HG02763 (cell line): ENCODE measurements around the gene C17orf113.
"Not testable (repeated sequence)": the region's sequence is repeated elsewhere in the genome, so short reads cannot be mapped to it uniquely, and the experiment has no call there.

Experiments used
- ATAC-seq: cut with Tn5 transposase; IDR thresholded peaks from one replicate; pipeline ENCODE4 v1.9.1; 2021; ENCODE audit warnings: mild to moderate bottlenecking, moderate library complexity; ENCODE audit not compliant: unreplicated experiment

Gene C17orf113

DNA sequence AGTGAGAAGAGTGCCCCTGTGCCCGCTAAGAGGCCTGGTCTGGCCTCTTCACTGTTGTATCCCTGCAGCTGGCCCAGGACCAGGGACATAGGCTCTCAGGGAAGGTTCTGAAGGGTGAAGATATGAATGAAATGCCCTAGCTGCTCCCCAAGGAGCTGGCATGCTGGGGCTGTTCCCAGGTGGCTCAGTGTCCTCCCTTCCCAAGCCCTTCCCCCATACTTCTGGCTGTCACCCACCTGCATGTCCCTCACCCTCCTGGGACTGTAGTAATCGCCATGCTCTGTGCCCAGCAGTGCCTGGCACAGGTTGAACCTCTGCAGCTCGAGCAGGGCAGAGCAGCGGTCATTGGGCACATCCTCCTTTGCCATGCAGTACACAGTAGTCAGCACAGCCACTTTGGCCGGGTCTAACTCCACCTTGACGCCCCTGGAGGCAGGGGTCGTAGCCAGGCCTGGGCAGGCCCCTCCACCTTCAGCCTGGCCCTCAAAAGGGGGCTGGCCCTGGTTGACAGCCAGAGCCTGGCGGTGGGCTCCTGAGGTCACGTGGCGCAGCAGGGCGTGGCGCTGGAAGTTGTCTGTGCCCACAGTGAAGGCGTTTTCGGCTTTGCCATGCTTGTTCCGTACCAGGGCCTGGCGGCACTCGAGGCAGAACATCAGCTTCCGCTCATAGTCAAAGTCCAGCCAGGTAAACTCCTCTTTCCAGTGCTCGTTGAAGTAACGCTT is 7.6 kb downstream of the C17orf113 start:
- ATAC-seq: no peak

GRCh38 chr17:42041619-42042018 is 8.8 kb downstream of the C17orf113 start:
- ATAC-seq: no peak

GRCh38 chr17:42040818-42041217 is 9.6 kb downstream of the C17orf113 start:
- ATAC-seq: no peak

GRCh38 chr17:42039794-42040763 is 10.3 kb downstream of the C17orf113 start:
- ATAC-seq: no peak

GRCh38 chr17:42038221-42038973 is 12.0 kb downstream of the C17orf113 start:
- ATAC-seq: no peak

GRCh38 chr17:42034059-42034458 is 16.3 kb downstream of the C17orf113 start:
- no peak for ATAC-seq

DNA sequence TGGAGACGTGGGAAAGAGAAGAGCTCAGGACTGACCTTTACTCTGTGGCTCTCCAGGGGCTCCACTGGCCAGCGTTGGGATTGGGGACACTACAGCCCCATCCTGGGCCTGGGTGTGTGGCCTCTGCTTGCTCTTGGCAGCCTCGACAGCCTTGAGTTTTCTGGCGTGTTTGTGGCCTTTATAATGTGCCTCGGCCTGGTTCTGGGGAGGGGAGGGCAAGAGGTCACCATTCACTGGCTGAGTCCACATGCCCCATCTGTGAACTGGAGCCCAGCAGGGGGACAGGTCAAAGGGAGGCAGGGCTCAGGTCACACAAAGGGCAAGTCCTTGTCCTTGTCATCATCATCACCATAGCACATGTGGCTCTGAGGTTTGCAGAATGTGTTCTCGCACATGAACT is 18.8 kb downstream of the C17orf113 start:
- ATAC-seq: no peak

GRCh38 chr17:42028791-42029127 is 21.6 kb downstream of the C17orf113 start:
- no peak for ATAC-seq

DNA sequence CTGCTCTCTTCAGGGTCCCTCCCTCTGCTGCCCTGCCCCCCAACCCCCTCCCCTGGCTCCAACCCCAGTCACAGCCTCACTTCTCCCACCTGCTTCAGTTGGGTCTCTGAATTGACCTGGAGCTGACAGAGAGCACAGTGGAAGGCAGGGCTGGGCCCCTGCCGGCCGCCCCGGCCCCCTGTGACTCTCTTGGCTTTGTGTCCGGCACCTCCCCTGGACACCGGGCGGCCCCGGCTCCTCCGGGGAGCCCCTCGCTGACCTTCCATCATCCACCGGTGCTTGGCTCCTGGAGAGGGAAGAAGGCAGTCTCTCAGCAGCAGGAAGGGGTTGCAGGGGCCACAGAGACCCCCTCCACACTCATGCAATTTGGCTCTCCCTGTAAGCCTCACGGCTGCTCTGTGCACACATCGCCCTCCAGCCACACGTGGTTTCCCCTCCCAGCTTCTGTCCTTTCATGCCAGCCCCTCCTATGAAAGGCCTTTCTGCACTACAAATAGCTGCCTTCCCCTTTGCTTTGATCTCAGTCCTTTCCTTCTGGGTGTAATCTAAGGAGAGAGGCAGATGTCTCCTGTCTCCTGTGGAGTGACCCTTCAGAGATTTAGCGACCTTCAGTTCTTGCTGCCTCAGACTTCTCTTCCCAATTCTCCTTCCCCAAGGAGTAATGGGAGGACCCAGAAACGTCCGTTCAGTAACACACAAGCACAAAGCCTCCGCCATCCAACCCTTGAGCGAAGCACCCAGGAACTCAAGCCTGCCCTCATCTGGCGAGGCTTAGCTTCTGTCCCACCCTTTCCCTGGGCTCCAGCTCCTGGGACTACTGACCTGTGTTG is 22.2 kb downstream of the C17orf113 start:
- no peak for ATAC-seq

- no peak for ATAC-seq
Observed at GRCh38 chr17:42027590-42027889, 22.9 kb downstream of the C17orf113 start.

DNA sequence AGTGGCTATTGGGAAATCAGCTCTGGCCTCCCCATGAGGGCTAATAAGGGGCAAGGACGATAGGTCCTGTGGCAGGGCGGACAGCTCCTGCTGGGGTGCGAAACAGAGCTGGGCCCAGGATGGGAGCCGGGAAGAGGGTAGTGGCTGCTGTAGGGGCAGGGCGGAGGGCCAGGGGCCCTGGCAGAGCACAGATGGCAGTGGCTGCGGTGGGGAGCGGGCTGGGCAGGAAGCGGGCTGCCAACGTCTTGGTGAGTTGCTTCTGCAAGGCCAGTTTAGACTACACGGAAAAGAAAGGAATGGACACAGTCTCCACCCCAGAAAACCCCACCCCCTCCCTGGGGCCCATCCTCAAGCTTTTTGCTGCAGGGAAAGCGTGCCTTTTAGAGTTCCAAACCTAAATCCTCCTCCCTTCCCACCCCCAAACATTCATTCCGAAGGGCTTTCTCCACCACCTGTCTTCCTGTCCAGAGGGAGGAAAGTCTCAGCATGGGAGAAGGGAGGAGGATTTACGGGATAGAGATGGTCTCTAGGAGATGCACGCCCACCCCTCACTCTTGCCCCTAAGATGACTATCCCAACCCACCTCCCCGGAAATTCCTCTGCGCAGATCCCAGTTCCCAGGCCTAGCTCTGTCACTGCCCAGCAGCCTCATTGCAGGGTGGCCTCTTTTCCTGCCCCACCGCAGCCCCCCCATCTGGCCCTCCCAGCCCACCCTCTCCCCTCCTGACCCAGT is 23.4 kb downstream of the C17orf113 start:
- ATAC-seq: no peak

GRCh38 chr17:42025936-42026335 is 24.5 kb downstream of the C17orf113 start:
- ATAC-seq: no peak

GRCh38 chr17:42025191-42025579 is 25.2 kb downstream of the C17orf113 start:
- ATAC-seq: no peak

DNA sequence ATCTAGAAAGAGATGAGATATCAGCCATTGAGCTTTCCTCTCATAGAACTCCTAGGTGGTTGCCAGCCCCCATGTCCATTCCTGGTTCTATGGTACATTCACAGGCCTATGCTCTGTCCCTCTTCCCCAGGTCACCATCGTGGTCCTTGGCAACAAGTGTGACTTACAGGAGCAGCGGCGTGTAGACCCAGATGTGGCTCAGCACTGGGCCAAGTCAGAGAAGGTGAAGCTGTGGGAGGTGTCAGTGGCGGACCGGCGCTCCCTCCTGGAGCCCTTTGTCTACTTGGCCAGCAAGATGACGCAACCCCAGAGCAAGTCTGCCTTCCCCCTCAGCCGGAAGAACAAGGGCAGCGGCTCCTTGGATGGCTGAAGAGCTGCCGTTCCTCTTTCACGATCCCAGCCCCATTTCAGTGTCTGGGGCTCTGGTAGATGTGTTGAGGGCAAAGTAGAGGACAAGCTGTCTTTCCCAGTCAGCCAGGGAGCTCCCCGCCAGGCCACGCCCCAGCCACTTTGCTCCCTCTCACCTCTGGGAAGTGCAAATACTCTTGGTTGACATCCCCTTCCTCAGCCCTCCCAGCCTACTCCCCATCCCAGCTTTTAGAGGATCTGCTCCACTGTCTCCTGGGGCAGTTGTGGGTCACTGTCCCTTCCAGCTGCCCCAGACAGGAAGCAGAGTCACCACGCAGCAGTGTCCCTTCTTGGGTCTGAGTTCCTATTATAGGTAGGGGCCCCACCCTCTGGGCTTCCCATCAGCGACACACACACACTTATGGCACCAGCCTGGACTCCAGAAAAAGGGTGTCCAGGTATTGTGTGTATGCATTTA is 26.7 kb downstream of the C17orf113 start:
- no peak for ATAC-seq

DNA sequence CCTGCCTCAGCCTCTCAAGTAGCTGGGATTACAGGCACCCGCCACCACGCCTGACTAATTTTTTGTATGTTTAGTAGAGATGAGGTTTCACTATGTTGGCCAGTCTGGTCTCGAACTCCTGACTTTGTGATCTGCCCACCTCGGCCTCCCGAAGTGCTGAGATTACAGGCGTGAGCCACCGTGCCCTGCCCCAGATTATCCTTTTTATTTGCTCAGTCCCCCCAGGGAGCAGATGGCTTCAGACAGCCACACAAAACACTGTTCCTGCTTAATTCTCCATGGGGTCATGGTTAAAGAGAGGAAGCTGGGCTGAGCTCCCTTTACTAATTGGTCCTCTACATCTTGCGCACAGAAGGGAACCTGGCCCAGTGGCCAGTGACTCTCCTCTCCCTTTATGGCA is 29.6 kb downstream of the C17orf113 start:
- not testable (repeated sequence) for ATAC-seq

DNA sequence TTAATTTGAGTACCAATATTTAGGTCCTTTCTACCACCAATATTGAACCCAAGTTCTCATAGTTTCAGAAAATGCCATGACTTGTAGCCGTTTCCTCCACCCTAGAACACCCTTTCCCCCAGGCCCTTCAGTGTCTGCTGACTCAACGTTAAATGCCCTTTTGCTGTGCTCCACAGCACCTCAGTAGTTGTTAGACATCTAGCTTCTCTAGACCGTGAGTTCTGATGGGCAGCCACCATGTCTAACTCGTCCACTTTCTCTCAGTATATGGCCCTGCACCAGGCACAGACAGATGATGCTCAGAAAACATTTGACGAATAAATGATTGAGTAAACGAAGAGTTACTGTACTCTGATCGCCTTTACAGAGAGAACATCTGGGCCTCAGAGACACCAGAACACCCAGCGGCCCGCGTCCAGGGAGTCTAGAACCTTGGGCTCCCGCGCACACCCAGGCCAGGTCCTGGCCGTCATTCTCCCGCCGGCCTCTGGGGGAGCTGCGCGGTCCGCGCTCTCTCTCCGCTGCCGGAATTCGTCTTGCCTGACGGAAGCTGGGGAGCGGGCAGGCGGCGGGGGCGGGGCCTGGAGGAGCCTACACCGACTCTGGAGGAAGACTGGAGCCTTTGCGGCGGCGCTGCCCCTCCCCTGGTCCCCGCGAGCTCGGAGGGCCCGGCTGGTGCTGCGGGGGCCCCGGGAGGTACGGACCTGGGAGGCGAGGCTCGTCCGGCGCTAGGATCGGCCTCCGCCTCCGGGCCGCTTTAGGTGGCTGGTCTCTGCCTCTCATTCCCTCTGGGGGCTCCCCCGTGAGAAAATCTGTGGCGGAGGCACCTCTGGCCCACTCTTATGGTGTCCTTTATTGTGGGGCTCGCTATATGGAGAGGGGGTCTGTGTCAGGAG is 30.6 kb downstream of the C17orf113 start, which contains the start of gene NKIRAS2:
Gene NKIRAS2 (plus strand): TSS at position 582 of the 896 bp plus-strand sequence. CDS start 1,488 bp downstream, outside the sequence.
- peak; percentile 46 for ATAC-seq

DNA sequence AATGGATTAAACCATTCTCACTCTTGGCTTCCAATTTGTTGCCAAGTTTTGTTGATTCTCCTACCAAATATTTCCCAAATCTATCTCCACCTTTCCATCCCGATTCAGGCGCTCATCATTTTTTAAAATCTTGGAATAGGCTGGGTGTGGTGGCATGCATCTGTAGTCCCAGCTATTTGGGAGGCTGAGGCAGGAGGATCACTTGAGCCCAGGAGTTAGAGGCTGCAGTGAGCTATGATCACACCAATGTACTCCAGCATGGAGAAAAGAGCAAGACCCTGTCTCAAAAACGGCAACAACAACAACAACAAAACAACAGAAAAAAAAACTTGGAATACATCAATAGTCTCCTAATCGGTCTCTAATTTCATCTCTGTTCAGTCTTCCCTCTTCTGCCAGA is 31.4 kb downstream of the C17orf113 start:
- ATAC-seq: no peak

DNA sequence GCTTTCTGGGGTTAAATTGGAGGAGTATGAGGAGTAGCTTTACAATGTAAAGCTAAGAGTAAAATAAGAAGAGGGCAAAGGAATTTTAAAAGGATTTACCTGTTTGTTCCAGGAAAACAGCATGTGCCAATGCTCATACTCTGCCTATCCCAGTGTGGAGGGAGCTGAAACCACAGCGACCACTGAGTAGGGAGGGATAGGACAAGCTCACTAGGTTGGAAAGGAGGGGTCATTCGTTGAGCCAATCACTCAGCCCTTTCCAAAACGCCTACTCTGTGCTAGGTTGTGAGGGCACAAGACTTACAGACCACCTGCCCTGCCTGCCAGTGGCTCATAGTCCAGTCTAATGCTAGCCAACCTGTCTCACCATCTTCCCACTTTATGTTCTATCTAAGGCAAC is 32.1 kb downstream of the C17orf113 start:
- no peak for ATAC-seq
